Brain microvascular endothelial cell (primary cell): ENCODE measurements around the gene HNF4A.

ENCODE experiments used
- DNase-seq: peaks from one replicate; pipeline ENCODE4 v3.0.0-alpha.2; 2020
- H3K27ac ChIP-seq: fragments of 250-450 bp; sonication (Bioruptor Pico); 2 replicates; pipeline ENCODE4 v1.5.1; 2020; ENCODE audit warnings: mild to moderate bottlenecking, moderate library complexity
- H3K27me3 ChIP-seq: fragments of 250-450 bp; sonication (Bioruptor Pico); replicated peaks from 2 replicates; pipeline ENCODE4 v1.5.1; 2020; ENCODE audit warnings: mild to moderate bottlenecking
- H3K36me3 ChIP-seq: fragments of 250-450 bp; sonication (Bioruptor Pico); replicated peaks from 2 replicates; pipeline ENCODE4 v1.5.1; 2020; ENCODE audit warnings: mild to moderate bottlenecking
- H3K4me3 ChIP-seq: 2 replicates; pipeline ENCODE4 v1.5.1; 2011; ENCODE audit warnings: low read depth, mild to moderate bottlenecking, control low read depth, low read length, moderate library complexity
- CTCF ChIP-seq: IDR thresholded peaks from 2 replicates; pipeline ENCODE4 v1.5.1; 2011; ENCODE audit warnings: low read depth, mild to moderate bottlenecking, moderate library complexity, low read length, control low read depth, inconsistent platforms; ENCODE audit errors: missing control alignments
- in situ Hi-C: cut with HindIII; loops from 2 replicates; pipeline ENCODE4 v1.10.0; 2017; ENCODE audit warnings: low sequenced_read_pairs, low pct_ligation_motif_present

HNF4A gene

GRCh38 chr20:44450281-44450889 is 94.9 kb downstream of the HNF4A start:
- no peak overlapping the region for H3K27ac ChIP-seq
- no peaks in the 10 kb centered on the region for H3K27me3 ChIP-seq
- H3K4me3 ChIP-seq = no peak overlapping the region
- no peaks in the 10 kb centered on the region for H3K36me3 ChIP-seq
- in situ Hi-C loops = no loop called here
- no peak for TF ChIP-seq CTCF
- DNase-seq = no peak

DNA sequence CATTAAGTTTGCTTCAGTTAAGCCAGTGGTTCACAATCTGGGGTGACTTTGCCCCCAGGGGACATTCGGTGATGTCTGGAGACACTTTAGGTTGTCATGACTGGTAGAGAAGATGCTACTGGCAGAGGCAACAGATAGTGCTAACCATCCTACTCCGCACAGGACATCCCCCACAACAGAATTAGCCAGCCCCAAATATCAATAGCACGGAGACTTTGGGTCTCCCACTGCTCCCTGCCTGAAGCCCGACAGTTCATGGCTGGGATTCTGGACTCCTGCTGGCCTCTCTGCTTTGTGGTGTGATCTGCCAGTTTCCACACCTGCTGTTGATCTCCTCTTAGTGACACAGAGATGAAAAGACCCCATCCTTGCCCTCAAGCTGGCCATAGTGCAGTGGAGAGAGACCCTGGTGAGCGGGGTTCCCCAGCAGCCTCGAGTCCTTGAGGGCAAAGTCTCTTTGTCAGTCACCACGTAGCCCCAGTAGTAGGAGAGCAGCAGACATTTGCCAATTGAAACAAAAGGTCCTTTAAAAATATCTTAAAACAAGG is 95.5 kb downstream of the HNF4A start:
- no peaks in the 10 kb centered on the region for H3K27me3 ChIP-seq
- no peak overlapping the region for H3K27ac ChIP-seq
- H3K4me3 ChIP-seq = no peak overlapping the region
- in situ Hi-C loops = no loop called here
- TF ChIP-seq CTCF = no peak
- DNase-seq = no peak
- H3K36me3 ChIP-seq = no peaks in the 10 kb centered on the region

- TF ChIP-seq CTCF = no peak
These were observed 98.9 kb downstream of the HNF4A start for GRCh38 chr20:44454306-44454963.

DNA sequence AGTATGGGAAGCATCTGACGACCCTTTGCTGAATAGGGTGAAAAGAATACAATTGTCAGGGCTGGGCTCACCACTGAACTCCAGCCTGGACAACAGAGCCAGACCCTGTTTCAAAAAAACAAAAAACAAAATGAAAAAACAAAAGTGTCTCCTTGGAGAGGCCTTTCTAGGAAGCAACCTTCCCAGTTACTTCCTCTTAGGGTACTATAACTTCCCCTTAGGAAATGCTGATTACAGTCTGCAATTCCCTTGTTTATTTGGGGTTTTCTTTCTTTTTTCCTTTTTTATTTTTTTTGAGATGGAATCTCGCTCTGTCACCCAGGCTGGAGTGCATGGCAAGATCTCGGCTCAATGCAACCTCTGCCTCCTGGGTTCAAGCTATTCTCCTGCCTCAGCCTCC is 99.6 kb downstream of the HNF4A start:
- in situ Hi-C loops = no loop called here
- Histone ChIP-seq H3K36me3 (no peaks in the 10 kb centered on the region), H3K4me3 (no peak overlapping the region), H3K27me3 (no peaks in the 10 kb centered on the region), H3K27ac (no peak overlapping the region)
- no peak for DNase-seq
- no peak for TF ChIP-seq CTCF

More at GRCh38 chr20:44454306-44454963, 98.9 kb downstream of the HNF4A start:
- Histone ChIP-seq H3K27ac (no peak overlapping the region), H3K4me3 (no peak overlapping the region), H3K27me3 (no peaks in the 10 kb centered on the region), H3K36me3 (no peaks in the 10 kb centered on the region)
- no peak for DNase-seq
- in situ Hi-C loops = no loop called here

- no peak overlapping the region for H3K27ac ChIP-seq
- H3K27me3 ChIP-seq = no peaks in the 10 kb centered on the region
- DNase-seq = no peak
- in situ Hi-C loops = no loop called here
- no peak overlapping the region for H3K4me3 ChIP-seq
- no peaks in the 10 kb centered on the region for H3K36me3 ChIP-seq
- TF ChIP-seq CTCF = no peak
These were observed 101.1 kb downstream of the HNF4A start for GRCh38 chr20:44456611-44457010.
